GM23338 (cell line): ENCODE data around the gene MRPL2.

Source experiments
- CREB1 ChIP-seq: fragments of 250-450 bp; sonication (Bioruptor Pico); IDR thresholded peaks from 2 replicates; pipeline ENCODE4 v1.5.0; 2020; ENCODE audit warnings: low read depth, mild to moderate bottlenecking, moderate library complexity
- CTCF ChIP-seq, 2 experiments: fragments of 200-600 bp in 1 of 2; sonication (generic) in 1 of 2; conservative IDR thresholded peaks; 2 replicates each; pipeline versions ENCODE4 v1.5.1 to v1.6.1; 2016 to 2017; ENCODE audit warnings: antibody characterized with exemption in 2 of 2, low read depth in 2 of 2, mild to moderate bottlenecking in 2 of 2, moderate library complexity in 1 of 2
- JUNB ChIP-seq: IDR thresholded peaks from one replicate; pipeline ENCODE4 v1.6.1; 2016; ENCODE audit warnings: antibody characterized with exemption; ENCODE audit not compliant: unreplicated experiment

- TF ChIP-seq CTCF (conservative IDR thresholded peaks at IDR 0.05; ENCODE audit: low read depth in 2 of 2): no peak
- TF ChIP-seq JUNB: no peak
- no peak for TF ChIP-seq CREB1 (CRISPR knock-in tag)
Measured at GRCh38 chr6:43007126-43007525, 52.1 kb downstream of the MRPL2 start.
